Suppressor macrophage treated with lipopolysaccharide for 1 hour (primary cell): Measurements from ENCODE around the gene TWF1.
A peak's percentile ranks its signal among the peaks of the same experiment; 100 is the strongest.
"Not testable (repeated sequence)": the region's sequence is repeated elsewhere in the genome, so short reads cannot be mapped to it uniquely, and the experiment has no call there.

Source experiments
- DNase-seq, 3 donors: peaks; one replicate each; pipeline ENCODE4 v3.0.0-alpha.2; 2020 to 2022

The TWF1 gene

DNA sequence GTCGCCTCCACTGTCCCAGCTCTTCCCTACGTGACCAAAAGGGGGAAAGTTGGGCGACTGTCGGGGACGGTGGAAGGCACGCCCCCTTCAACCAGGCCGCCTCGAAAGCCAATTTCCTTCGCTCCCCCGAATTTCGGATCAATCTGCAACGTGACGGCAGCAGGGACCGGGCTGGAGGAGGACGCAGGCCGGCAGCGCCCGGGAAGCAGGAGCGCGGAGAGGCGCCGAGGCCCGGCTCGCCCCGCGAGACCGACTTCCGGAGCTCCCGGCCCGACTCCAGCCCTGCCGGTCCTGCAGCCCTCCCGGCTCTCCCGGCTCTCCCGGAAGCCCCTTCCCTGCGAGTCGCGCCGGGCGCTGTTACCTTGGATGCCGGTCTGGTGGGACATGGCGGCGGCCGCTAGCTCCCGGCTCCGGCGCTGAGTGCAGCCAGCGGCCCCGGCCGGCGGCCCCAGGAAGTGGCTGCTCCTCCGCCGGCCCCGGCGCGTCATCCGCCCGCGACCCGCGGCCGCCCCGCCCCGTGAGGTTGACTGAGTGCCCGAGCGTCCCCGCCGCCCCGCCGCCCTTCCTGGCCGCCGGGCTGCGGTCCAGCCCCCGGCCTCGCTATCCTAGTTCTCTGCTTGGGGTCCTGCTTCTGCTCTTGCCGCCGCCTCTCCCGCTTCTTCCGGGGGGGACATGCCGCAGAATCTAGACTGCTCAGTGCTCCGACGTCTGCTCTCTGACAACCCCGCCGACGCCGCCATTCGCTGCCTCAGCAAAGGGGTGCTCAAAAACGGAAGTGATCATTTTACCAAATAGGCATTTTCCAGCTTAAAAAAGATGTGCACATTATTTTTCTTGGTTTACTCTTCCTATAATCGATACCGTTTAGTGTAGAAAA is at the start of gene TWF1:
Gene TWF1, minus strand, starts transcription at position 458 of the 877 bp plus-strand sequence. Its CDS starts 72 bp downstream, at position 386.
- DNase-seq, result peak; percentile 87 to 95 (median 93)

DNA sequence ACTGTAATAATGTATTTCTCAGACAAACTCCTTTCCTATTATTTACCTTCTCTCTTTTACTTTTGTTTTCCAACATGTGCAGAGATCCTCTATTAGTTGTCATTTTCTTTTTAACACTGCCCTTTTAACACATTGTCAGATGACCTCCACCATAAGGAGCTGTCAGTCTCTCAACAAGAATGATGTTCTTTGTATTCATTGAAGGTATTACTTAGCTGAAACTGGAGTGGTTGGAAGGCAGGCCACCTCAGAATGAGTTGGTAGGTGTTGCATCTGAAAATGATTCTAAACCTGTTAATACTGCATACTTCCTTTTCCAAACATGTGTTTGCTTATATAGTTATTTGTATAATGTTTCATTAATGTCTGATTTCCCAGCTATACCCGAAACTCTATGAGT is 46.6 kb upstream of the TWF1 start:
- no peak for DNase-seq

DNA sequence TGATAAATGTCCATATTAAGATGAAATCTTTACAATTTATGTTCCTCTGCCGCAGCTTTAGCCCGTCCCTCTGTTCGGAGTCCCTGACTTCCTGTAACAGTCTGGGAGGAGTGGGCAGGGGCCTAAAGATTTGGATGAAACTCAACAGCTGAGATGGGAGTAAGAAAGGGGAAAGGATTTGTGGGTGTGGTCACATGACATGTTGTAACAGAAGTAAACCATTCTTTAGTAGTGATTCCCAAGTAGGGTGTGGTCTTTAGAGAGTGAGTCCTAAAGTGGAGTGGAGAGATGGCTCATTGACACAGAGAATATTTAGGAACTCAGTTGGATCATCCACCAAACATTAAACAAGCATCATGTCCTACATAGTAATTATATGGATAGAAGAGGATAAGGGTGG is 42.7 kb upstream of the TWF1 start:
- no peak for DNase-seq

DNA sequence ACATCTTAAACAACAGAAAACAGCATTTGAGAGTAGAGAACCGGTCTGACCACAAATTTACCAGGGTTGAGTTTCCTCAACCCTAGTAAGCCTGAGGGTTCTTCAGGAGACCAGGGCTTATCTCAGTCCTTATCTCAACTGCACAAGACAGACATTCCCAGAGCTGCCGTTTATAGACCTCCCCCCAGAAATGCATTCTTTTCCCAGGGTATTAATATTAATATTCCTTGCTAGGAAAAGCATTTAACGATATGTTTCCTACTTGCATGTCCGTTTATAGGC is 42.0 kb upstream of the TWF1 start:
- no peak for DNase-seq

DNA sequence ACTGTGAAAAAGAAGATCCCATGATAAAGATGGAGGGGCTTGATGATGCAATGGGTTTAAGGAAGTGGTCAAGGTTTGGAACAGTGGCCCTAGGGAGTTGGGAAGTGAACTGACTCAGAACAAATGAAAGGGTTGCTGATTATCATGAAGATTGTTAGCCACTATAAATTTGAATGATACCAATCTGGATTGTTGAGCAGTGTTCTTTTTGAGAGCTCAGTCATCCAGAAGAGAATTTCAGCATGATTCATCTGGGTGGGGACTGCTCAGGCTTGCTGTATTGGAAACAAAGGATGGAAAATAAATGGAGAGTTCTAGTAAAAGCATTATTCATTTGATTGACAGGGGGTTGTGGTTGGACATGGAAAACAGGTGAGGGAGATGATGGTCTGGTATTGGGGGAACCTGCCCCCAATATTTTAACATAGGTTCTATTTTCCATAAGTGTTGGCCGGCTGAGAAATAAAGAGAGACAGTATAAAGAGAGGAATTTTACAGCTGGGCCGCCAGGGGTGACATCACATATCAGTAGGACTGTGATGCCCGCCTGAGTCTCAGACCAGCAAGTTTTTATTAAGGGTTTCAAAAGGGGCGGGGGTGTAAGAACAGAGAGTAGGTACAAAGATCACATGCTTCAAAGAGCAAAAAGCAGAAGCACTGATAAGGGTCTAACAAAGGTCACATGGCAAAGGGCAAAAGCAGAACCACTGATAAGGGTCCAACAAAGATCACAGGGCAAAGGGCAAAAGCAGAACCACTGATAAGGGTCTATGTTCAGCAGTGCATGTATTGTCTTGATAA is 41.5 kb upstream of the TWF1 start:
- not testable (repeated sequence) for DNase-seq

DNA sequence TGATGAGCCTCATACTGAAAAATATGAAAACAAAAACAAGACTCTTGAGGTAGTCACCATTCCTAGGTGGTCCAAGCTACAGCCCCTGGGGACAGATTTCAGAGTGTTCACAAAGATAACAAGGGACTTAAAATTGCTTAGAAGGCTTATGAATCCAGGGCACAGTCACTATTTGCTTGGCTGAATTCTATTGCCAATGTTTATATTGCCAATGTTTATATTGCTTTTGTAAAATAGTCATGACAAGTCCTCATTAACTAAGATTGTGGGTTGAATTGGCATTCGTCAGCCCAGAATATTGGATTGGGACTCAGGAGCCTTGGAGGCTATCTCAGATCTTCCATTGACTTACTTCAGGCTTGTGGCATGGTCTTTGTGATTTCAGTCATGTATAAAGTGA is 36.1 kb upstream of the TWF1 start:
- DNase-seq, result no peak

DNA sequence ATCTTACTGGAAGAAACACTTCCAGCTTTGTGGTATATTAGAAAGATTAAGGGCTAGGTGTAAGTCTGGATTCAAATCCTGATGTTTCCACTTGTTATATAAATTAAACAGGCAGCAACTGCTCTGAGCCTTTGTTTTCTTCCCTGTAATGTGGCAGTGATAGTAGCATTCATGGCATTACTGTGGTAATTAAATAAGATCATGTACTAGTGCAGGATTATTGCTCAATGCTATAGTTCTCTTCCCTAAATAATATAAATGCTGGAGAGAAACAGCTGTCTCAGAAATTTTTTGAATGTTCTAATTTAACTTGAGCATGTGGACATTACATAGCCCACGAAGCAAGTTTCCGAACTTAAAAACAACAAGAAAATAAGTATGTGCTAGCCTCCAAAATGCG is 35.1 kb upstream of the TWF1 start:
- DNase-seq, result peak in 1 of 3 donors; percentile 20

DNA sequence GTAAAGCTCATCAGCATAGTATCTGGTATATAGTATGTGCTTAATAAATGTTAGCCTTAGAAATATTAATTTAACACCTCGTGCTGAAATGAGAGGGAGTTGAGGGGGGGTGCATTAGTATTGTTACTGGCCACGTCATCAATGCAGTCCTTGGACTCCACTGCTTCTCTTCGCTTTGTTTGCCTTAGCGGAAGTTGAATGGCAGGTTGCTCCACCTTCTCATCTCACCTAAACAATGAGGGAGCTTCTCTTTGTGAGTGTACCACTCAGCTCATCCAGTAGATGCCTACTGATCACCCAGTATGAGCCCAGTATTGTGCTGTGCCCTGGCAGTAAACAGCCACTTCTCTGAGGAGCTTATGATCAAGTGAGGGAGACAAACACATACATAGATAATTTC is 34.2 kb upstream of the TWF1 start:
- no peak for DNase-seq

DNA sequence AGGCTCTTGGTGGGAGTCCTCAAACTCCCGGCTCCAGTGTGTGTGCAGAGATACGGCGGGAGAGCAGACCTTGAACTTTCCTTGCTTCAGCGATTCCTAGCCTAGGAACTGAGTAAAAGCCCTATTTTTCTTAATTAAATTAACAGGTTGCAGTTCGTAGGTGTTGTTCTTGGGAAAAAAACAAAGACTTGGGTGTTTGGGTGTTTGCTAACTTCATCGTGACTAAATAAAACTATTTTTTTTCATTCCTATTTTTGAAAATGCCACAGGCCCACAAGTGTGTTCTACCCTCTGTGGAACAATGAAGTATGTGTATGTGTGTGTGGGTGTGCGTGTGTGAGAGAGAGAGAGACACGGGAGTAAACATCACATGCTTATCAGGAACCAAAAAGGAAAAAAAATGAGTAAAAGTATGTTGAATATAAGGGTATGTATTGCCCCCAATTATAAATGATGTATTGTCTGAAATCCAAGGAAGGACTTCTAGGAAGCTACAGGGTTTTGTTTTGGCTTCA is 30.4 kb upstream of the TWF1 start:
- peak; percentile 40 to 46 (median 46) for DNase-seq

DNA sequence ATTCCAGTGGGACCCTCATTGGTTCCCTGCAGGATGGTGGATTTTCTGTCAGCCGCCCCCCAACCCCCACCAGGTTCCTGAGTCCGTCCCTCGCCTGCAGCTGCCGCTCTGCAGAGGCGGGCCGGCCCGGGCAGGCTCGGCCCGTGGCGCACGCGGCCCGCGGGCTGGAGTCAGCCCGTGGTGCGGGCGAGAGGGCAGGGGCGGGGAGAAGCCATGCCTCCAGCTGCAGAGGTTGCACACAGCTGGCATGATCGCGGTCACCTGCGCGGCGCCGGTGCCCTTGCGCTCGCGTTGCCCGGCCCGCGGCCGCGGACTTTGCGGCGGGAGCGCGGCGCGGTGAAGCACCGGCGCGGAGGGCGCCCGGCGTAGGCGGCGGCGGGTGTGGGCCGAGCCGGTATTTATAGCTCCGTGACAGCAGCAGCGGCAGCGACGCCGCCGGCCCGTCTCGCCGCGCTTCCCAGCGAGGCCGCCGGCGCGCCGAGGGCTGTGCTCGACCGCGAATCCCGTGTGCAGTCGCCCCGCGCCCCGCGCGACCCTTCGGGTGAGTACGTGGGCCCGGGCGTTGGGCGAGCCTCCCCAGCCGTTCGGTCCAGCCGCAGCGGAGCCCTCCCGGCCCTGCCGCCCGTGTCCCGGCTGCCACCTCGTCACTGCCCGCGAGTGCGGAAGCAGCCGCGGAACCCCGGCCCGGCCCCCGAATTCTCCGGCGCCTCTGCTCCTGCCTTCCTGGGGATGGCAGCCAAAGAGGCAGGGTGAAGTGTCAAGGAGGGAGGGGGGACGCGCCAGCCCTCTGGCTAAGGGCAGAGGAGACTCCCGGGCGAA is 29.7 kb upstream of the TWF1 start, which contains the start of gene TMEM117:
Gene TMEM117, plus strand, starts transcription at position 426 of the 819 bp plus-strand sequence.
- peak; percentile 64 to 83 (median 71) for DNase-seq

DNA sequence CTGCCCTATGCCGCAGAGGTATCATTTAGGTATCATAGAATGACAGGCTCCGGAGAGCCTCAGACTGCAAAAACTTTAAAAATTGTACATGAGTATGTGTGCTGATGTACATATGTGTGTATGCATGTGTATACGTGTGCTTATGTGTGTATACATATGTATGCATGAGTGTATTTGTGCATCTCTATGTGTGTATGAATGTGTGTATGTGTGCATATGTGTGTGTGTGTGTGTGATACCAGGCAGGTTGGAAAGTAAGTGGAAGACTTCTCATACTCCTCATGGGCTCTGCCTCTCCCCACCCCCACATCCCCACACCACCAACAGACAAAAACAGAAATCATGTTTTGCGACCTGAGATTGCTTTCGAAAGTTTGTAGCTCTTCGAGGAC is 29.1 kb upstream of the TWF1 start:
- DNase-seq, result no peak

DNA sequence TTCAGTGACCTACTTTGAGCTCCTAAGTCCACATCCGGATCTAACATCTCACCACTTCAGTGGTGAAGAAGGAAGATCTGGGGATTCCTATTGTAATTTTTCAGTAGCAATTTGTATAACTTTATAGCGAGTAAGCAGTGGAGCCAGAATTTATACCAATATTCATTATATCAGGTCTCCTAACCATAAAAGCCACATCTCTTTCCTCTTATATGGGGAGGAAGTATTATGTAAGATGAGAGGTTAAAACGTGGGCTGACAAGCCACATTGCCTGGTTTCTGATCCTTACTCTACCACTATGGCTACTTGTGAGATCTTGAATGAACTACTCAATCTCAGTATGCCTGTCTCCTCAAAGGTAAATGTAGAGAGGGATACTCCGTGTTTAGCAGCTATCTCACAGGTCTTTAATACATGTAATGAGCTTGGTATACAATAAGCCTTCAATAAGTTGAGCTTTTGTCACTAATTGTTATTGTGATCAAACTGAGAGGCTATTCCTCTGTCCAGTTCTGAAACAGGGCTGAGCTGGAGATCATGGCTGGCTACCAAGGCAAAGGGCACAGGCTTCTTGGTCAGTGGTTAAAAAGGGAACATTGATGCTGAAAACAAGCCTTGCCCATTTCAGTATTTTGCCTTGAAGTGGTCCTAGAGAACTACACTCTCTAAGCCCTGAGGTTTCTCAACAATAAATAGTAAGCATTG is 26.5 kb upstream of the TWF1 start:
- peak; percentile 32 to 43 (median 34) for DNase-seq

DNA sequence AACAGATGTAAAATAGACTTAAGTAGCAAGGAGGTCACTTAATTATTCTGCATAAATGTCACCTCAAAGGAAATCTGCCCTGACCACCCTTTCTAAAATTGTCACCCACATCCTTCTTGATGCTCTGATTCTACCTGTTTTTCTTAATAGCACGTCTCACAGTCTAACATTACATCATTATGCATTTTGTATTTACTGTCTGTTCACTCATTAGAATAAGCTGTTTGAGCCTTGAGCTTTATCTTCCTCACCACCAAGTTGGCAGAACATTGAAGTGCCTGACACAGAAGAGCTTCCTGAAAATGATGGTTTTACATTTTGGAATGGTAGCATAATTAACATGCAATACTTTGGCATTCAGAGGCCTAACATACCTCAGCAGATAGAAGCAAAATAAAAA is 21.0 kb upstream of the TWF1 start:
- no peak for DNase-seq

DNA sequence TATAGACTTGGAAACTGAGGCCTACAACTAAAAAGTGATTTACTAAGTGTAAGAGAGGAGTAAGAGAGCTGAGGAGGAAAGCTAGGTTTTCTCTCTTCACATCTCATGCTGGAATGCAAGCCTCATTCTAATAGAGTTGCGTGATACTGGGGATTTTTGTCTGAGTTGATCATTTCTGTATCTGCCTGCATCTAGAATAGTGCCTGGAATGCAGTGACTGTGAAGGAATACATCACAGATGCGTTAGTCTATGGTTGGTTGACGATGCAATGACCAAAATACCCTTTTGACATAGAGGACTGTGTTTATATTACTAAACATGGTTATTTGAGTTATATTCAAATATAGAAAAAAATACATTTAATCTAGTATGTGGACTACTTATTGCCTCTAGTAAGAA is 20.6 kb upstream of the TWF1 start:
- no peak for DNase-seq

DNA sequence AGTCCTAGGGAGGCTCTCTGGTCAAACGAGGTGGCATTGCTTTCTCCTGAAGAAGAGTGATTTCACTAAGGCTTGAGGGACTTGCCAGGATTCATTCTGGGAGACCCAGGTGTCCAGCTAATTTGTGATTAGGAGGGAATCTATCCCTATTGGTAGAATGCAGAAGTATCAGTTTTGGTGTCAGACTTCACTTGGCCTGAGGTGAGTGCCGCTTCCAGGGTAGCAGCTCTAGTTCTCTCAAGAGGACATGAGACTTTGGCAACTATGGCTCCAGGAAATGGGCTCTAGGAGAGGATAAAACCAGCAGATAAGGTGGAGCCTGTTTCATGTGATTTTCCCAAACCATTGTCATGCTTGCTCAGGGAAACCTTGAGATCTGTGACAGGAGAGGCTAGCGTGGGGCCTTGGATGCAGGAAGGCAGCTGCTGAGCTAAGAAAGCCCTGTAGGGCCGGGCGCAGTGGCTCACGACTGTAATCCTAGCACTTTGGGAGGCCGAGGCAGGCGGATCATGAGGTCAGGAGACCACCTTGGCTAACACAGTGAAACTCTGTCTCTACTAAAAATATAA is 18.2 kb upstream of the TWF1 start:
- DNase-seq, result no peak

DNA sequence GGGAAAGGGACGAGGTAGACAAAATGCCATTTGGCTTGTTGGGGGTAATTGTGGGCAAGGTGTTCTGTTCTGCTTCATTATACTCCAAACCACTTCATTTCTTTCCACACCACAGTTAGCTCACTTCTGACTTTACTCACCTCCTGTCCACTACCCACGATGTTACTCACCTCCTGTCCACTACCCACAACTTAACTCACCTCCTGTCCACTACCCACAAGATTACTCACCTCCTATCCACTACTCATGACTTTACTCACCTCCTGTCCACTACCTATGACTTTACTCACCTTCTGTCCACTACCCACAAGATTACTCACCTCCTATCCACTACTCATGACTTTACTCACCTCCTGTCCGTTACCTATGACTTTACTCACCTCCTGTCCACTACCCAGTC is 10.1 kb upstream of the TWF1 start:
- no peak for DNase-seq

DNA sequence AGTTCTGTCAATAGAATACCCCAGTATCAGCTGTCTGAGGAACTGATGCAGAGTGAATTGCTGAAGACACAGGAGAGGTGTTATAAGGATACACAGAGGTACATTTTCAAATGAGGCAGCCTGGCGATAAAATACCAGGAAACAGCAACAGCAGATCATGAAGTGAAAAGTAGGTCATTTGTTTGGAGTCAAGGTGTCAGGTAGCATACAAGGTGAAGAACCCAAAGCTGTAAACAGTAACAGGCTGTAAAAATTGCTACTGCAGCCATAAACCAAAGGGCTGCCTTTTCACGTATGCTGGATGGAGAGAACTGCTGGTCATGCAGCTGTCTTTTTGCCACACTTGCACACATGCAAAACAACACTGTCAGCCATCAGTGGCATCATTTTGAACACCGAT is 9.3 kb upstream of the TWF1 start:
- no peak for DNase-seq

DNA sequence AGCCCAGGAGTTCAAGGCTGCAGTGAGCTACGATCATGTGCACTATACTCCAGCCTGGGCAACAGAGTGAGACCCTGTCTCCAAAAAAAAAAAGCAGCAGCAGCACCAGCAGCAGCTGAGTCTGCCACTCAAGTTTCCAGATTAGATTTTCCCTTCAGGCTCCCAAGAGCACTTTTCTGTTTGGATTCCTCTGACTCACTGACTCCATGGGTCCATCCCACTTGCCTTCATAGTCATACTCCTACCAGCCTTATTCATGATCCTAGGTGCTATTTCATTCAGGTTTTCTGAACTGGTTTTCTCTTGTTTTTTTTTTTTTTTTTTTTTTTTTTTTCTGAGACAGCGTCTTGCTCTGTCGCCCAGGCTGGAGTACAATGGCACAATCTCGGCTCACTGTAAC is 6.8 kb upstream of the TWF1 start:
- DNase-seq, result no peak

DNA sequence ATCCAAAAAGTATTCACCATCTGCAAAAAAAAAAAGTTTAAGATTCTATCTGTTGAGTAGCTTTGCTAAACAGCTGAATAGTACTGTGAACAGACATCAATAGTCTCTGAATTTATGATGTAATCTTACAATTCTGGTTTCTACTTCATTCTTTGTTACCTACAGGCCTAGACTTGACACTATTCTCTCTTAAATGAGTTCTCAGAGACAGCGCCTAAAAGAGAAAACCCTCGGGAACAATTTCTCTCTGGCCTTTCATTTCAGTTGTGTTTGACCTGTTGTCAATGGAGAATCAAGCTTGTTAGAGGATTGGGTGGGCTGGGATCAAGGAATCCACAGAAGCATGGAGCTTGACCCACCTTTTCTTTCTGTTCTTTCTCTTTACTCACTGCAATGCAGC is 5.9 kb upstream of the TWF1 start:
- DNase-seq, result no peak

DNA sequence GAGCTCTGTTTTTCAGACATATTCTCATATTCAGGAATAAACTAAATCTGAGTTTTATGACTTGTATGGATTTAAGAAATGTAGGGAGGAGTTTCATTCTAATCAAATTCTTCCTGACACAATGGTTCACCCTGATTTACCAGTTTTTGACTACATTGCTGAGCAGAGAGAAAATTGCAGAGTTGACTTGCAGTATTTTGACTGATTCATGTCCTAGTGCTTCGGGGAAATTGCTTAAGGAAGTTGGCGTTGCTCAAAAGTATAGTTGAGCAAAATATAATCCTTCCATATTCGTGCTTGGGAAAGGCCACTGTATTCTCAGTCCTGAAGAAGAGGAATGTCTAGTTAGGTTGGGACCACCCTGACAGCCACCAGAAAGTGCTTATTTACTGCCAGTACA is 1.3 kb upstream of the TWF1 start:
- peak; percentile 55 to 76 (median 73) for DNase-seq

DNA sequence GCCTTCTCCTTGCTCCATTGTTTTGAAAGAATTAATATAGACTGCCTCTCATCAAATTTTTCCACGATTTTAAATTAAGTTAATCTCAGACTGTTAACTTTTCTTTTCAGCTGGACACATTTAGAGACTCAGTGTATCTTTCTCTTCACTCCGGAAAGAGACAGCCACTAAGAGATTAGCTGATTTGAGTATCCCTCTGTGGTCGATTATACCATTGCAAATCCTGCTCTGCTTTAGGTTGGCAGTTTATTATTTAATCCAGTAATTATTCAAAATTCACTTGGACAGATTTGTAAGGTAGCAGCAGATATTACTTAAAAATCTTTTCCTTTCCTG is 588 bp upstream of the TWF1 start:
- no peak for DNase-seq

DNA sequence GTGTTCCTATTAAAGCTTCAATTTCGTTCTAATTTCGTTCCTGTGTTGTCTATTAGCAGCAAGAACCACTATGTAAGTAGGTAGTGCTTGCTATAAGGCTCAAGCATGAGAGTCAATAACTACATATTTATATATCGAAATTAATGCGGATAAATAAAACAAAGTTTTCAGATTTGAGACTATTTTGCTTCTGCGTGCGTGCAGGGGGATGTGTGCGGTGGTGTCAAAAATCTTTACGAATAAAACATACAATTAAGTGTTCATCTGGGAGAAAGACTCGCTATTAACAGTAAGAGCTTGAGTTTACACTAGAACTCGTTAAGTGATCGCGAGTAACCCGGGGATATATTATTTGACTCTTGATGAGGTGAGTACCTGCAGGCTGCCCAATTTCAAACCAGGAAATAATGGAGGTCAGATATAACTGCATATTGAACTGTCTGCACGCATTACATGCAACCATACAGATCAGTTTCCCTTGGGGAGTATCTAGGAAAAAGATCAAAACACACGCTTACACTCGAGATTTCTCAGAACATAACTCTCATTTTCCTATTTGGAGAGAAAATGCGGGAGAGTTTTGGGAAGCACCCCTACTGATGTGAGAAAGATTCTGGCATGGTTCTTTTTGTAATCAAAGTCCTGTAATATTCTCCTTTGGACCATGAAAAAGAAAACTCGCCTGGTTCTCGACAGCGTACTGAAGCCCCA is 813 bp downstream of the TWF1 start:
- DNase-seq, result no peak
